Retinal pigment epithelial cell (primary cell): ENCODE results near the gene DLG4.

Experiments
- DNase-seq: peaks from one replicate; pipeline ENCODE4 v3.0.0-alpha.2; 2010; ENCODE audit warnings: low read depth
- H3K4me3 ChIP-seq: 2 replicates; pipeline ENCODE4 v1.5.1; 2011; ENCODE audit warnings: mild to moderate bottlenecking, low read length, control low read depth, moderate library complexity
- CTCF ChIP-seq: conservative IDR thresholded peaks from 2 replicates; pipeline ENCODE4 v1.5.1; 2011; ENCODE audit warnings: low read depth, low read length, control low read depth, inconsistent platforms

Gene DLG4

GRCh38 chr17:7239091-7240027, 19.7 kb upstream of the DLG4 start, which contains the start of gene PHF23:
Gene PHF23 (minus strand): TSS chr17:7239457. CDS start chr17:7239279, 178 bp downstream.
- H3K4me3 ChIP-seq, result peak within 1 kb of the TSS; percentile 98
- peak; percentile 97 for DNase-seq
- TF ChIP-seq CTCF, result no peak

- peak overlapping the region; percentile 98 for H3K4me3 ChIP-seq
- no peak for TF ChIP-seq CTCF
- no peak for DNase-seq
Measured at GRCh38 chr17:7238420-7239090, 18.9 kb upstream of the DLG4 start.

- DNase-seq, result no peak
- TF ChIP-seq CTCF, result no peak
- peak overlapping the region; percentile 98 for H3K4me3 ChIP-seq
Measured at GRCh38 chr17:7237761-7238419, 18.3 kb upstream of the DLG4 start.

- no peak for TF ChIP-seq CTCF
- peak overlapping the region; percentile 98 for H3K4me3 ChIP-seq
Measured at GRCh38 chr17:7237266-7237760, 17.7 kb upstream of the DLG4 start.

GRCh38 chr17:7236808-7237207, 17.2 kb upstream of the DLG4 start:
- no peak for TF ChIP-seq CTCF
- H3K4me3 ChIP-seq, result peak overlapping the region; percentile 98
- DNase-seq, result no peak

More at GRCh38 chr17:7237266-7237760, 17.7 kb upstream of the DLG4 start:
- no peak for DNase-seq

GRCh38 chr17:7235693-7236665, 16.3 kb upstream of the DLG4 start:
- DNase-seq, result no peak
- no peak for TF ChIP-seq CTCF
- H3K4me3 ChIP-seq, result no peak overlapping the region
